Esophagus squamous epithelium (tissue), 4 donors: ENCODE data around the gene RPS27A.

ENCODE experiments used
- CTCF ChIP-seq, 6 experiments: fragments of 450-650 bp in 4 of 6; fragments of 200-600 bp in 2 of 6; sonication (generic) in 2 of 6; IDR thresholded peaks; one replicate each; pipeline ENCODE4 v1.5.1; 2016 to 2019; ENCODE audit warnings: antibody characterized with exemption in 6 of 6, mild to moderate bottlenecking in 4 of 6, moderate library complexity in 4 of 6
- POLR2A ChIP-seq, 4 donors: fragments of 450-650 bp; IDR thresholded peaks; one replicate each; pipeline ENCODE4 v1.6.1; 2017; ENCODE audit warnings: antibody characterized with exemption in 4 of 4, mild to moderate bottlenecking in 4 of 4, moderate library complexity in 3 of 4

GRCh38 chr2:55239656-55240222 is 7.3 kb downstream of the RPS27A start:
- TF ChIP-seq CTCF (IDR thresholded peaks at IDR 0.05) (no peak), POLR2A (IDR thresholded peaks at IDR 0.05) (no peak)
